Measurements from ENCODE around the gene OR2AG2. TPM values are rescaled to one million over a fixed set of nuclear protein-coding genes. Genes with fewer than 3 reads are reported as not detected.

OR2AG2 gene, protein sequence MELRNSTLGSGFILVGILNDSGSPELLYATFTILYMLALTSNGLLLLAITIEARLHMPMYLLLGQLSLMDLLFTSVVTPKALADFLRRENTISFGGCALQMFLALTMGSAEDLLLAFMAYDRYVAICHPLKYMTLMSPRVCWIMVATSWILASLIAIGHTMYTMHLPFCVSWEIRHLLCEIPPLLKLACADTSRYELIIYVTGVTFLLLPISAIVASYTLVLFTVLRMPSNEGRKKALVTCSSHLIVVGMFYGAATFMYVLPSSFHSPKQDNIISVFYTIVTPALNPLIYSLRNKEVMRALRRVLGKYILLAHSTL
- total RNA-seq (2014; rRNA removed; shearing (Covaris generic)) = 0.08 TPM in 1 of 2 replicates, not detected in the other

GRCh38 chr11:6771926-6772893, at the start of gene OR2AG2:
OR2AG2 (minus strand) TSS chr11:6771976; CDS start chr11:6768957, 3,019 bp downstream.

DNA sequence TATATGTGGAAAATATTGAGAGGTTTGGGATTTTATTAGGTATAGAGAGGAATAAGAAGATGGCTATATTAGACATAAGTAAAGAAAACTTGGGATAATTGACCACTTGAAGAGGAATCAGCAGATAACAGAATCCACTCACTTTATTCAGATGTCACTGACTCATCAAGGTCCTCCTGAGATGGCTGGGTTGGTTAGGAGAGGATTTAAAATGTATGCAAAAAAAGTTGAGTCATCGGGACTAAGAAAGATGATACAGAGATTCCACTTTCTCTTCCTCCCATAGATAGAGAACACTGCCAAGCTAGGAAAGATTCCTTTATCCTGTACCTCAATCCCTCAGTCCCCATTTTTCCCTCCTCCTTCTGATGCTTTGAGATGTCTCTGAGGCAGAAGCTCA, 27.6 kb upstream of the OR2AG2 start, which contains the start of gene OR6A2:
Gene OR6A2 (minus strand): TSS at position 288 of the 400 bp plus-strand sequence. CDS start 3,981 bp downstream, outside the sequence.

GRCh38 chr11:6782720-6783119, 10.9 kb upstream of the OR2AG2 start, which contains the start of gene OR2AG1:
OR2AG1 (plus strand) TSS chr11:6783020; CDS start chr11:6785038, 2,018 bp downstream.

Other genes starting within 250 kb of the OR2AG2 start
- gene RRP8, start 168.4 kb downstream of the OR2AG2 start, total RNA-seq (2014; rRNA removed; shearing (Covaris generic)) = 14.3 and 18.4 TPM in 2 replicates
- gene ILK, start 168.2 kb downstream of the OR2AG2 start, total RNA-seq (2014; rRNA removed; shearing (Covaris generic)) = 64.3 and 66.9 TPM in 2 replicates
- 126 and 155 TPM in 2 replicates for gene TAF10, start 159.8 kb downstream of the OR2AG2 start, total RNA-seq (2014; rRNA removed; shearing (Covaris generic))
- 11.5 and 14.2 TPM in 2 replicates for gene TPP1, start 152.6 kb downstream of the OR2AG2 start, total RNA-seq (2014; rRNA removed; shearing (Covaris generic))
- 0.90 and 1.1 TPM in 2 replicates for gene DCHS1, start 116.2 kb downstream of the OR2AG2 start, total RNA-seq (2014; rRNA removed; shearing (Covaris generic))
- gene MRPL17, start 88.6 kb downstream of the OR2AG2 start, total RNA-seq (2014; rRNA removed; shearing (Covaris generic)) = 74.3 and 78.2 TPM in 2 replicates
- gene OR2AG1, start 11.0 kb upstream of the OR2AG2 start, total RNA-seq (2014; rRNA removed; shearing (Covaris generic)) = not detected in 2 replicates
- gene OR6A2, start 27.7 kb upstream of the OR2AG2 start, total RNA-seq (2014; rRNA removed; shearing (Covaris generic)) = 0.11 and 0.19 TPM in 2 replicates
- gene OR10A5, start 73.7 kb upstream of the OR2AG2 start, total RNA-seq (2014; rRNA removed; shearing (Covaris generic)) = not detected in 2 replicates
- gene OR10A2, start 91.1 kb upstream of the OR2AG2 start, total RNA-seq (2014; rRNA removed; shearing (Covaris generic)) = not detected in 2 replicates
- not detected in 2 replicates for gene OR10A4, start 104.6 kb upstream of the OR2AG2 start, total RNA-seq (2014; rRNA removed; shearing (Covaris generic))
- 0.40 TPM in 1 of 2 replicates, not detected in the other for gene OR2D2, start 120.5 kb upstream of the OR2AG2 start, total RNA-seq (2014; rRNA removed; shearing (Covaris generic))
- not detected in 2 replicates for gene OR2D3, start 149.0 kb upstream of the OR2AG2 start, total RNA-seq (2014; rRNA removed; shearing (Covaris generic))
- gene ZNF215, start 154.4 kb upstream of the OR2AG2 start, total RNA-seq (2014; rRNA removed; shearing (Covaris generic)) = 4.3 and 4.8 TPM in 2 replicates
- 1.3 and 5.1 TPM in 2 replicates for gene ZNF214, start 248.4 kb upstream of the OR2AG2 start, total RNA-seq (2014; rRNA removed; shearing (Covaris generic))
- gene NLRP14, start 248.5 kb upstream of the OR2AG2 start, total RNA-seq (2014; rRNA removed; shearing (Covaris generic)) = 0.19 TPM in 1 of 2 replicates, not detected in the other